IPS DF 4.7 (cell line): ENCODE data around the gene NEK6.

ENCODE experiments used
- DNase-seq: peaks from one replicate; pipeline ENCODE4 v3.0.0-alpha.2; 2013; ENCODE audit warnings: low spot score; ENCODE audit errors: extremely low read depth

Gene NEK6

GRCh38 chr9:124342402-124342775, 84.6 kb downstream of the NEK6 start:
- no peak for DNase-seq

- no peak for DNase-seq
Measured at GRCh38 chr9:124342776-124343485, 85.2 kb downstream of the NEK6 start.

GRCh38 chr9:124343533-124344290, 86.0 kb downstream of the NEK6 start:
- no peak for DNase-seq

- DNase-seq, result no peak
Measured at GRCh38 chr9:124344291-124345050, 86.7 kb downstream of the NEK6 start.

GRCh38 chr9:124345063-124345462, 87.3 kb downstream of the NEK6 start:
- DNase-seq, result no peak

- no peak for DNase-seq
Measured at GRCh38 chr9:124345751-124346281, 88.1 kb downstream of the NEK6 start.

GRCh38 chr9:124346347-124347163, 88.8 kb downstream of the NEK6 start:
- DNase-seq, result no peak

- no peak for DNase-seq
Measured at GRCh38 chr9:124347206-124347967, 89.6 kb downstream of the NEK6 start.

GRCh38 chr9:124347968-124348358, 90.2 kb downstream of the NEK6 start:
- DNase-seq, result no peak

GRCh38 chr9:124348363-124348762, 90.6 kb downstream of the NEK6 start:
- no peak for DNase-seq

- no peak for DNase-seq
Measured at GRCh38 chr9:124348831-124349230, 91.1 kb downstream of the NEK6 start.

- no peak for DNase-seq
Measured at GRCh38 chr9:124349267-124349666, 91.5 kb downstream of the NEK6 start.

- no peak for DNase-seq
Measured at GRCh38 chr9:124349675-124350493, 92.1 kb downstream of the NEK6 start.

- DNase-seq, result no peak
Measured at GRCh38 chr9:124350494-124351263, 92.9 kb downstream of the NEK6 start.

GRCh38 chr9:124351672-124352468, 94.1 kb downstream of the NEK6 start:
- no peak for DNase-seq

- DNase-seq, result no peak
Measured at GRCh38 chr9:124352616-124353015, 94.9 kb downstream of the NEK6 start.

- no peak for DNase-seq
Measured at GRCh38 chr9:124353166-124353768, 95.5 kb downstream of the NEK6 start.
